ENCODE data around the gene AFDN. TPM values are rescaled to one million over a fixed set of nuclear protein-coding genes. Genes with fewer than 3 reads are reported as not detected.

AFDN gene
- total and polyA plus RNA-seq, 2 of the 8 experiments (the other 6 are each of a cell fraction or from before 2014, with no cell fraction given) = 53.4 to 192 TPM

- TF ChIP-seq CHD7 (IDR thresholded peaks at IDR 0.05; ENCODE audit: insufficient replicate concordance, low read length) = peak; percentile 27
- peak in 1 of 2 experiments; percentile 16 for TF ChIP-seq BCL11A (IDR thresholded peaks at IDR 0.05; ENCODE audit: low read depth in 2 of 2, low read length in 2 of 2)
- peak; percentile 95 for TF ChIP-seq MAX (IDR thresholded peaks at IDR 0.05)
- TF ChIP-seq GTF2F1 (IDR thresholded peaks at IDR 0.05; ENCODE audit: borderline replicate concordance, low read depth, low read length) = no peak
- TF ChIP-seq ATF2 (IDR thresholded peaks at IDR 0.05; ENCODE audit: low read length) = no peak
Measured at GRCh38 chr6:167892835-167893815, 66.4 kb downstream of the AFDN start (continued).

Measured in H1 (cell line).